Hematopoietic multipotent progenitor cell treated with erythropoietin and hydrocortisone succinate and interleukin-3 and kit ligand, for 6 days (in vitro differentiated cells): ENCODE results near the gene MTPN.

Source experiments
- DNase-seq: peaks from one replicate; pipeline ENCODE4 v3.0.0-alpha.2; 2015

Gene MTPN

GRCh38 chr7:135878284-135878683 lies 98.9 kb downstream of the MTPN start:
- DNase-seq = no peak

- DNase-seq = no peak
Observed at GRCh38 chr7:135877805-135878204, 99.4 kb downstream of the MTPN start.
